Cardiac fibroblast (primary cell): ENCODE measurements around the gene ATXN7L1.
A peak's percentile ranks its signal among the peaks of the same experiment; 100 is the strongest.

Experiments
- DNase-seq, 2 donors: peaks; one replicate each; pipeline versions ENCODE4 v3.0.0 to v3.0.0-alpha.2; 2010; ENCODE audit warnings: low read depth in 2 of 2
- H3K4me3 ChIP-seq, 2 donors: replicated peaks in 1 of 2; 1 replicate in 1 of 2; 2 replicates in 1 of 2; pipeline ENCODE4 v1.5.1; 2011; ENCODE audit warnings: low read depth in 2 of 2, low read length in 2 of 2, mild to moderate bottlenecking in 2 of 2, moderate library complexity in 1 of 2
- TF ChIP-seq, protein P1 (sequence below): IDR thresholded peaks from one replicate; pipeline ENCODE4 v1.5.1; 2011; ENCODE audit warnings: low read depth, mild to moderate bottlenecking, low read length, inconsistent platforms

The ATXN7L1 gene

DNA sequence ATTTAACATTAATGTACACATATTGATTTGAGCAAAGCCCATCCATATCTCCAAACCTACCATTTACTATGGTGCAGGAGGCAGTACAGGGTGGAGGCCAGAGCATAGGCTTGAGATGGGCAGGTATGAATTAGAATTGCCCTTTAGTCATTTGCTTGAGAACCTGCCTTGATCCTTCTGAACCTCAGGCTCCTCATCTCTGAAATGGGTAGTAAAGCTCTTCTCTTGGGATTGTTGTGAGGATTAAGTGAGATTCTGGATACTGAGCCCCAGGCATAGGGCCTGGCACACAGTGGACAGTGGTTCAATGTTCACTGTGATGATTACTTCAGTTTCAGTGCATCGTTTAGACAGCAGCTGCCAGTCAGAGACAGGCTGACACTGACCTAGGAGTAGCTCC lies 5.0 kb upstream of the ATXN7L1 start:
- TF ChIP-seq, protein P1, sequence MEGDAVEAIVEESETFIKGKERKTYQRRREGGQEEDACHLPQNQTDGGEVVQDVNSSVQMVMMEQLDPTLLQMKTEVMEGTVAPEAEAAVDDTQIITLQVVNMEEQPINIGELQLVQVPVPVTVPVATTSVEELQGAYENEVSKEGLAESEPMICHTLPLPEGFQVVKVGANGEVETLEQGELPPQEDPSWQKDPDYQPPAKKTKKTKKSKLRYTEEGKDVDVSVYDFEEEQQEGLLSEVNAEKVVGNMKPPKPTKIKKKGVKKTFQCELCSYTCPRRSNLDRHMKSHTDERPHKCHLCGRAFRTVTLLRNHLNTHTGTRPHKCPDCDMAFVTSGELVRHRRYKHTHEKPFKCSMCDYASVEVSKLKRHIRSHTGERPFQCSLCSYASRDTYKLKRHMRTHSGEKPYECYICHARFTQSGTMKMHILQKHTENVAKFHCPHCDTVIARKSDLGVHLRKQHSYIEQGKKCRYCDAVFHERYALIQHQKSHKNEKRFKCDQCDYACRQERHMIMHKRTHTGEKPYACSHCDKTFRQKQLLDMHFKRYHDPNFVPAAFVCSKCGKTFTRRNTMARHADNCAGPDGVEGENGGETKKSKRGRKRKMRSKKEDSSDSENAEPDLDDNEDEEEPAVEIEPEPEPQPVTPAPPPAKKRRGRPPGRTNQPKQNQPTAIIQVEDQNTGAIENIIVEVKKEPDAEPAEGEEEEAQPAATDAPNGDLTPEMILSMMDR: no peak
- DNase-seq: no peak
- H3K4me3 ChIP-seq: no peak overlapping the region

DNA sequence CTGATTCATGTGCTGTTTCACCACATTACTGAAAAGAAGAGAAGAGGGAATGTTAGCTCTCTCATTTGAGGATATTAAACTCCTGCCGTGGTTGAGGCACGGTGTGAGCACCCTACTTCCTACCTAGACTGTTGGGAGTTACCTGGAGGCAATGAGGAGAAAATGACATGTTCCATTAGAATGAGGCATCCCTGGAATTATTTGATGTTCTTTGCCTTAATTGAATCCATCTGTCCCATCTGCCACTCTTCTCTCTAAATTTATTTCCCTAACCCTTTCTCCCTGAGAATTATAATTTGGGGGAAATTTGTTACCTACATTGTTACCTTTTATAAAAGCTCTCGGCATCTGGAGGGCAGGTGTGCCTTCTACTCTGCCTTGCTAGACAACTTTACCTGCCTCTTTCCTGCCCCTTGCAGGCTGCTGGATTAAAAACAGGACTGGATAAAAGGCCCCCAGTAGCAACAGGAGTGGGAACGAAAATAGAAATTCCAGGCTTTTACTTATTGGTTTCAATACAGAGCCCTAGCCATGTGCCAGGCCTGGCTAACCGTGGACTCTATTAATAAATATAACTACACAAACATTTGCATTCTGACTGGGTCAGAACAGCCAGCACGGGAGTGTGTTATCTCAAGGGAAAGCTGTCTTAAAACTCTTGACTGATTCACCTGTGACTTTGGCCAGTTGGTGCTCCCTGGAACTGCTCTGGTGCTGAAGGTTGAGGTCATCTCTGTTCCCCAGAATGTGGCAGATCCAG lies 4.4 kb upstream of the ATXN7L1 start:
- DNase-seq: no peak
- no peak overlapping the region for H3K4me3 ChIP-seq
- TF ChIP-seq, protein P1: no peak

- TF ChIP-seq, protein P1: no peak
- DNase-seq: no peak
- no peak overlapping the region for H3K4me3 ChIP-seq
Measured at GRCh38 chr7:105879782-105880181, 3.4 kb upstream of the ATXN7L1 start.

DNA sequence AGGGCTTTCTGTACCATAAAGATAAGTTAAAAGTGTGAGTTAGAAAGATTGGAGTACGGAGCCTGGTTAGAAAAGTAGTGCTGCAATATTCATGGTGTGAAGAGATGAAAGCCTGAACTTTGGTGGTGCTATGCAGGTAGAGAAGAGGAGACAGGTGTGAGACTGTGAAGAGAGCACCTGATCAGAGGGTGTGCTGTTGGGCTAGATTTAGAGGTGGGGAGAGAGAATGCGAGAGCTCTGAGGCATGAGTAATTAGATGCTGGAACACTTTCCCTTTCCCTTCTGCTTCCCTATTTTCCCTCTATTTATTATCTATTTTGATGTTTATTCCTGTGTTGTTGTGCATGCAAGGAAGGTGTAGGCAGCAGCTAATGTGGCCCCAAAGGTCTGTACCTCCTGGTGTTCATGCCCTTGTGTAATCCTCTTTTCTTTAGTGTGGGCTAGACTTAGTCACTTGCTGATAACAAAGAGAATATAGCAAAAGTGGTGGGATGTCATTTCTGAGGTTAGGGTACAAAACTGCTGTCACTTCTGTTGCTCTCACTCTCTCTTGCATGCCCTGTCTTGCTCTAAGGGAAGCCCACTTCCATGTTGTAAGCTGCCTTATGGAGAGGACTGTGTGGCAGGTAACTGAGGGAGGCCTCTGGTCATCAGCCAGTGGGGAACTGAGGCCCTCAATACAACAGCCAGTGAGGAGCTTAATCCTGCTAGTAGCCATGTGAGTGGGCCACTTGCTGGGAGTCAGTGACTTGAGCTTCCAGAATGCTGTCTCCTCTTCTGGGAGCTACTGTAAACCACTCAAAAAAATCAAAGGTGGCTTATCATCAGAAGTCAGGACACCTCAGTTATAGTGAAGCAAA lies 2.6 kb upstream of the ATXN7L1 start:
- H3K4me3 ChIP-seq: no peak overlapping the region
- TF ChIP-seq, protein P1: no peak
- DNase-seq: no peak

GRCh38 chr7:105877736-105878135 lies 1.3 kb upstream of the ATXN7L1 start:
- TF ChIP-seq, protein P1: no peak
- H3K4me3 ChIP-seq: peak overlapping the region; percentile 74 to 77
- no peak for DNase-seq

- TF ChIP-seq, protein P1: peak; percentile 16
- peak; percentile 55 to 58 for DNase-seq
- H3K4me3 ChIP-seq: peak overlapping the region; percentile 74 to 77
Measured at GRCh38 chr7:105876964-105877601, 684 bp upstream of the ATXN7L1 start.
